ENCODE results near the gene TMEM205.

Gene TMEM205

GRCh38 chr19:11295665-11296245 is 50.3 kb downstream of the TMEM205 start, which contains the start of gene TSPAN16:
TSPAN16 (plus strand) TSS chr19:11296160; CDS start chr19:11296298, 138 bp downstream.
- DNase-seq: no peak

DNA sequence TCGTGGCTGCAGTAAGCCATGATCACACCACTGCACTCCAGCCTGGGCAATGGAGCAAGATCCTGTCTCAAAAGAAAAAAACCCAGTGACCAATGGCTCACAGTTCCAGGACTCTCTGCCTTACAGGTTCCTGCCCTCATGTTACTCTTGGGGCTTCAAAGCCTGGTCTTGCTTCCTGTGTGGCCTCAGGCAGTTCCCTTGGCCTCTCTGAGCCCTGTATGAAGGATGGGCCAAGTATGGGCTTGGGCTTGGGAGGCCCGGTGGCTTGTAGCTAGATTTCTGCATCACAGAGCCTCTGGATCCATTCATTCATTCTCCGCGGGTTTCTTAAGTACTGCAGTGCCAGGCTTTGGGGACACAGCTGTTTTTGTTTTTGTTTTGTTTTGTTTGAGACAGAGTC is 50.9 kb downstream of the TMEM205 start:
- DNase-seq: no peak

- peak; percentile 92 for DNase-seq
Measured at GRCh38 chr19:11293433-11294389, 52.4 kb downstream of the TMEM205 start.

Data from activated CD4-positive, alpha-beta T cell treated with anti-CD3 and anti-CD28 coated beads, Interleukin-2, Interleukin-6, amounts not matched to agents 100 ng/mL and 50 ng/mL, durations not matched to agents 16 hours and 8 hours (primary cell).